Right lobe of liver (tissue), 4 donors: ENCODE data around the gene COL25A1.

Experiments used
- CTCF ChIP-seq, 4 donors: fragments of 200-600 bp in 3 of 4; fragments of 450-650 bp in 1 of 4; IDR thresholded peaks; one replicate each; pipeline versions ENCODE4 v1.5.1 to v1.8.0; 2016 to 2022; ENCODE audit warnings: antibody characterized with exemption in 4 of 4, mild to moderate bottlenecking in 2 of 4
- POLR2A ChIP-seq: fragments of 450-650 bp; IDR thresholded peaks from one replicate; pipeline ENCODE4 v1.6.1; 2017; ENCODE audit warnings: antibody characterized with exemption, mild to moderate bottlenecking
- donor health status: DM: no; HTN: no; CAD: no.
- donor health status: DM: no; HTN: no; CAD: no.
- donor health status: DM: no; HTN: yes; CAD: no.

GRCh38 chr4:108982402-108983185, 319.9 kb downstream of the COL25A1 start:
- no peak for TF ChIP-seq CTCF (IDR thresholded peaks at IDR 0.05)
- no peak for TF ChIP-seq POLR2A
